Transverse colon (tissue), 4 donors: ENCODE data around the gene KRT80. TPM values are rescaled to one million over a fixed set of nuclear protein-coding genes. Genes with fewer than 3 reads are reported as not detected.

Experiments
- DNase-seq: peaks from one replicate; pipeline ENCODE4 v3.0.0-alpha.2; 2019
- H3K27ac ChIP-seq, 4 donors: fragments of 200-600 bp; sonication (generic); 2 replicates each; pipeline ENCODE4 v1.5.1; 2016 to 2018; ENCODE audit warnings: inconsistent platforms in 4 of 4
- H3K27me3 ChIP-seq: fragments of 200-600 bp; sonication (generic); 2 replicates; pipeline ENCODE4 v1.5.1; 2017; ENCODE audit warnings: inconsistent platforms
- H3K36me3 ChIP-seq, 4 donors: fragments of 200-600 bp; sonication (generic); 2 replicates each; pipeline ENCODE4 v1.5.1; 2017 to 2019; ENCODE audit warnings: inconsistent platforms in 4 of 4
- H3K4me1 ChIP-seq, 4 donors: fragments of 200-600 bp; sonication (generic); 2 replicates each; pipeline ENCODE4 v1.5.1; 2017 to 2020; ENCODE audit warnings: inconsistent platforms in 4 of 4
- H3K4me3 ChIP-seq, 4 donors: fragments of 200-600 bp; sonication (generic); 1 replicate in 1 of 4; 2 replicates in 3 of 4; pipeline versions ENCODE4 v1.5.1 to v1.6.1; 2017 to 2019; ENCODE audit warnings: inconsistent platforms in 4 of 4
- H3K9me3 ChIP-seq, 2 donors: fragments of 200-600 bp; sonication (generic); 2 replicates each; pipeline ENCODE4 v1.5.1; 2017 to 2019; ENCODE audit warnings: inconsistent platforms in 2 of 2
- CTCF ChIP-seq, 5 experiments: fragments of 200-600 bp in 3 of 5; fragments of 450-650 bp in 2 of 5; sonication (generic) in 3 of 5; IDR thresholded peaks; 1 replicate in 2 of 5; 2 replicates in 3 of 5; pipeline ENCODE4 v1.5.1; 2016 to 2017; ENCODE audit warnings: antibody characterized with exemption in 5 of 5, inconsistent platforms in 3 of 5, mild to moderate bottlenecking in 2 of 5, moderate library complexity in 1 of 5
- EP300 ChIP-seq: sonication (generic); formaldehyde crosslinking; IDR thresholded peaks from one replicate; pipeline ENCODE4 v1.6.1; 2017; ENCODE audit warnings: antibody characterized with exemption, low read depth
- POLR2A ChIP-seq: fragments of 450-650 bp; IDR thresholded peaks from one replicate; pipeline ENCODE4 v1.6.1; 2016; ENCODE audit warnings: antibody characterized with exemption, mild to moderate bottlenecking, moderate library complexity
- WGBS, 2 donors: methylation state at CpG; one replicate each; pipeline ENCODE4 v1.1.5; 2018; ENCODE audit warnings: low coverage in 1 of 2; 5-methylcytosine and 5-hydroxymethylcytosine counted together
- in situ Hi-C, 4 donors: fragments of 200-750 bp; cut with MboI; loops; one replicate each; pipeline versions ENCODE4 v1.15.0 to v1.15.1; 2017; ENCODE audit warnings: low sequenced_read_pairs in 3 of 4, low pct_ligation_motif_present in 1 of 4, low pct_unique_long_range_greater_than_20kb in 1 of 4
- intact Hi-C: fragments of 100-400 bp; cut with DNase I; formaldehyde crosslinking; loops from one replicate; pipeline ENCODE4 v1.15.1; 2023; ENCODE audit warnings: low total_unique reads
- total RNA-seq, 4 donors: library from RNA; depleted of rRNA; stranded (reverse); fragments of >200 nt; gene quantifications; one replicate each; pipeline ENCODE4 v1.1.0, GENCODE V29; 2016

KRT80 gene
- total RNA-seq, 4 donors from 2014 or later: 0.14 TPM; not detected in 3

GRCh38 chr12:52119398-52120254 lies 72.2 kb downstream of the KRT80 start:
- WGBS, 2 donors: 18 to 25% methylated on average over 2 to 22 of the region's 23 CpGs
- Histone ChIP-seq H3K4me3 (no peak overlapping the region), H3K27me3 (peaks cover 2% of the 10 kb centered on the region), H3K36me3 (no peaks in the 10 kb centered on the region), H3K27ac (peak overlapping the region in 1 of 4 donors; percentile 5), H3K4me1 (peaks cover 4 to 21% (median 9%) of the 10 kb centered on the region in 4 donors), H3K9me3 (no peaks in the 10 kb centered on the region)
- intact Hi-C loops: no loop called here
- peak; percentile 47 for DNase-seq
- in situ Hi-C loops: no loop called here
- TF ChIP-seq EP300 (no peak), CTCF (IDR thresholded peaks at IDR 0.05) (peak; percentile 46 to 69 (median 65)), POLR2A (no peak)

Other genes with a start within 250 kb of the KRT80 start
- 10 to 100 TPM; 22.5 to 96.9 (median 68.7) TPM for gene ACVR1B, start 240.3 kb downstream of the KRT80 start, total RNA-seq
- gene TAMALIN, start 185.1 kb downstream of the KRT80 start, total RNA-seq: 10 to 100 TPM in 2 of 4 donors, 1 to 10 TPM in 2; 5.9 to 20.6 (median 9.7) TPM
- 100 to 1,000 TPM in 1 of 4 donors, 10 to 100 TPM in 3; 50.7 to 102 (median 76.9) TPM for gene NR4A1, start 140.6 kb downstream of the KRT80 start, total RNA-seq
- gene ATG101, start 122.0 kb downstream of the KRT80 start, total RNA-seq: 10 to 100 TPM; 15.7 to 64.1 (median 51.6) TPM
- gene SMIM41, start 112.3 kb downstream of the KRT80 start, total RNA-seq: 1 to 10 TPM in 1 of 4 donors, under 1 TPM in 2, not detected in 1; 0.64 to 1.5 (median 0.80) TPM
- gene KRT7, start 41.2 kb upstream of the KRT80 start, total RNA-seq: 1 to 10 TPM in 1 of 4 donors, under 1 TPM in 2, not detected in 1; 0.75 to 1.6 (median 0.95) TPM
- gene KRT86, start 82.6 kb upstream of the KRT80 start, total RNA-seq: 1 to 10 TPM in 1 of 4 donors, not detected in 3; 3.6 TPM
- not detected for gene KRT81, start 99.5 kb upstream of the KRT80 start, total RNA-seq
- not detected for gene KRT83, start 129.4 kb upstream of the KRT80 start, total RNA-seq
- gene KRT85, start 175.5 kb upstream of the KRT80 start, total RNA-seq: not detected
- gene KRT84, start 193.6 kb upstream of the KRT80 start, total RNA-seq: not detected
- gene KRT82, start 214.3 kb upstream of the KRT80 start, total RNA-seq: not detected
- not detected for gene KRT75, start 242.4 kb upstream of the KRT80 start, total RNA-seq